PC-3 (cell line): ENCODE results near the gene RPAP2. TPM values are rescaled to one million over a fixed set of nuclear protein-coding genes. Genes with fewer than 3 reads are reported as not detected.
"Not testable (repeated sequence)": the region's sequence is repeated elsewhere in the genome, so short reads cannot be mapped to it uniquely, and the experiment has no call there.

ENCODE experiments used
- ATAC-seq: fragments of 200-7000 bp; cut with Tn5 transposase; 2 replicates; pipeline ENCODE4 v1.9.1; 2020; ENCODE audit warnings: mild to moderate bottlenecking, moderate library complexity
- BruUV-seq: library from RNA; stranded (reverse); fragments of 400-500 nt; replicated peaks from 2 replicates; lab custom pipeline; 2021; lab: Mats Ljungman, UMichigan
- CTCF ChIA-PET: fragments of 300-600 bp; sonication (Branson Sonifier 250); formaldehyde crosslinking; loops from one replicate; lab custom pipeline; 2022; ENCODE audit warnings: antibody characterized with exemption; lab: Charles Lee
- POLR2A ChIA-PET: fragments of 300-600 bp; sonication (Branson Sonifier 250); formaldehyde crosslinking; loops from one replicate; lab custom pipeline; 2022; ENCODE audit warnings: antibody characterized with exemption; ENCODE audit not compliant: unreplicated experiment; lab: Charles Lee
- DNase-seq: peaks from one replicate; pipeline ENCODE4 v3.0.0-alpha.2; 2015
- H2AFZ ChIP-seq: fragments of 300-600 bp; sonication (generic); 2 replicates; pipeline ENCODE4 v1.6.0; 2016; ENCODE audit warnings: antibody characterized with exemption, low read length
- H3F3A ChIP-seq: fragments of 300-600 bp; sonication (generic); one replicate; pipeline ENCODE4 v1.6.0; 2017; ENCODE audit warnings: antibody characterized with exemption, low read length, control low read depth, mild to moderate bottlenecking; ENCODE audit not compliant: unreplicated experiment
- H3K27ac ChIP-seq: fragments of 300-600 bp; sonication (generic); 2 replicates; pipeline ENCODE4 v1.5.1; 2016; ENCODE audit warnings: mild to moderate bottlenecking, low read length
- H3K27me3 ChIP-seq: fragments of 300-600 bp; sonication (generic); 2 replicates; pipeline ENCODE4 v1.6.1; 2016; ENCODE audit warnings: low read length, mixed read lengths
- H3K36me3 ChIP-seq: fragments of 300-600 bp; sonication (generic); 2 replicates; pipeline ENCODE4 v1.6.1; 2016; ENCODE audit warnings: low read depth, mixed run types, low read length, mixed read lengths
- H3K4me1 ChIP-seq: fragments of 300-600 bp; sonication (generic); 2 replicates; pipeline ENCODE4 v1.5.1; 2016; ENCODE audit warnings: low read length; ENCODE audit not compliant: insufficient read depth
- H3K4me2 ChIP-seq: fragments of 300-600 bp; sonication (generic); 2 replicates; pipeline ENCODE4 v1.6.0; 2016; ENCODE audit warnings: low read length
- H3K4me3 ChIP-seq: fragments of 300-600 bp; sonication (generic); 2 replicates; pipeline ENCODE4 v1.5.1; 2016; ENCODE audit warnings: mild to moderate bottlenecking, low read length, mixed read lengths
- H3K79me2 ChIP-seq: fragments of 300-600 bp; sonication (generic); 2 replicates; pipeline ENCODE4 v1.6.1; 2017; ENCODE audit warnings: low read length, mixed read lengths
- H3K9ac ChIP-seq: fragments of 300-600 bp; sonication (generic); 2 replicates; pipeline ENCODE4 v1.6.0; 2016; ENCODE audit warnings: mild to moderate bottlenecking, low read length
- H3K9me2 ChIP-seq: fragments of 300-600 bp; sonication (generic); replicated peaks from 2 replicates; pipeline ENCODE4 v1.6.1; 2016; ENCODE audit warnings: mixed run types, low read length, mixed read lengths
- H3K9me3 ChIP-seq: fragments of 300-600 bp; sonication (generic); 2 replicates; pipeline ENCODE4 v1.6.1; 2016; ENCODE audit warnings: low read length, mixed read lengths
- H4K20me1 ChIP-seq: fragments of 300-600 bp; sonication (generic); 2 replicates; pipeline ENCODE4 v1.6.1; 2016; ENCODE audit warnings: low read length, mixed read lengths
- EZH2 ChIP-seq: fragments of 300-600 bp; sonication (generic); IDR thresholded peaks from one replicate; pipeline ENCODE4 v1.6.1; 2017; ENCODE audit warnings: antibody characterized with exemption, mild to moderate bottlenecking, low read length; ENCODE audit not compliant: unreplicated experiment
- EZH2phosphoT487 ChIP-seq: fragments of 300-600 bp; sonication (generic); IDR thresholded peaks from 2 replicates; pipeline ENCODE4 v1.6.1; 2018; ENCODE audit warnings: mild to moderate bottlenecking, antibody characterized with exemption, low read length, borderline replicate concordance
- intact Hi-C: fragments of 100-400 bp; cut with micrococcal nuclease; formaldehyde crosslinking; loops from 2 replicates; pipeline ENCODE4 v1.9.0; 2023
- total RNA-seq: library from RNA; depleted of rRNA; stranded (reverse); fragments of >200 nt; gene quantifications from 2 replicates; pipeline ENCODE4 v1.2.3, GENCODE V29; 2014
- TF ChIP-seq, protein P1 (sequence below): fragments of 300-600 bp; sonication (generic); conservative IDR thresholded peaks from 2 replicates; pipeline ENCODE4 v1.5.1; 2017; ENCODE audit warnings: antibody characterized with exemption, low read depth, mild to moderate bottlenecking, low read length

Gene RPAP2
- total RNA-seq, 1 experiment from 2014 or later = 4.3 TPM

DNA sequence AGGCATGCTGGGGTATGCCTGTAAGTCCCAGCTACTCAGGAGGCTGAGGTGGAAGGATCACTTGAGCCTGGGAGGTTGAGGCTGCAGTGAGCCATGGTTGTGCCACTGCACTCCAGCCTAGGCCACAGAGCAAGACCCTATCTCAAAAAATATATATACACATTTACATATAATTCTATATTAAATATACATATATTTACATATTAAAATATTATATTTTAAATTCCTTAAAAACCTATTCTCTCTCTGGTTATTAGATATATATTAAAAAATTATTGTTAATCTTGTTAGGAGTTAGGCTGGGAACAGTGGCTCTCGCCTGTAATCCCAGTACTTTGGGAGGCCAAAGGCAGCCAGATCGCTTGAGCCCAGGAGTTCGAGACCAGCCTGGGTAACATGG lies 22.8 kb upstream of the RPAP2 start:
- CTCF ChIA-PET = no interaction called here
- H2AFZ ChIP-seq = no peak overlapping the region
- TF ChIP-seq EZH2 (no peak), EZH2phosphoT487 (no peak)
- TF ChIP-seq, protein P1, sequence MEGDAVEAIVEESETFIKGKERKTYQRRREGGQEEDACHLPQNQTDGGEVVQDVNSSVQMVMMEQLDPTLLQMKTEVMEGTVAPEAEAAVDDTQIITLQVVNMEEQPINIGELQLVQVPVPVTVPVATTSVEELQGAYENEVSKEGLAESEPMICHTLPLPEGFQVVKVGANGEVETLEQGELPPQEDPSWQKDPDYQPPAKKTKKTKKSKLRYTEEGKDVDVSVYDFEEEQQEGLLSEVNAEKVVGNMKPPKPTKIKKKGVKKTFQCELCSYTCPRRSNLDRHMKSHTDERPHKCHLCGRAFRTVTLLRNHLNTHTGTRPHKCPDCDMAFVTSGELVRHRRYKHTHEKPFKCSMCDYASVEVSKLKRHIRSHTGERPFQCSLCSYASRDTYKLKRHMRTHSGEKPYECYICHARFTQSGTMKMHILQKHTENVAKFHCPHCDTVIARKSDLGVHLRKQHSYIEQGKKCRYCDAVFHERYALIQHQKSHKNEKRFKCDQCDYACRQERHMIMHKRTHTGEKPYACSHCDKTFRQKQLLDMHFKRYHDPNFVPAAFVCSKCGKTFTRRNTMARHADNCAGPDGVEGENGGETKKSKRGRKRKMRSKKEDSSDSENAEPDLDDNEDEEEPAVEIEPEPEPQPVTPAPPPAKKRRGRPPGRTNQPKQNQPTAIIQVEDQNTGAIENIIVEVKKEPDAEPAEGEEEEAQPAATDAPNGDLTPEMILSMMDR = no peak
- POLR2A ChIA-PET = no interaction called here
- BruUV-seq = no TSS peak
- no peaks in the 10 kb centered on the region for H3K79me2 ChIP-seq
- no peaks in the 10 kb centered on the region for H3K9me2 ChIP-seq
- no peak overlapping the region for H3K4me2 ChIP-seq
- ATAC-seq = no peak
- peaks cover 24% of the 10 kb centered on the region; the same call in 1 of the 2 replicates for H3K36me3 ChIP-seq
- no peak overlapping the region for H3K9ac ChIP-seq
- no peaks in the 10 kb centered on the region for H3K9me3 ChIP-seq
- H4K20me1 ChIP-seq = no peaks in the 10 kb centered on the region
- no peaks in the 10 kb centered on the region for H3K27me3 ChIP-seq
- intact Hi-C loops = no loop called here
- DNase-seq = no peak
- H3K4me1 ChIP-seq = 0 out of 2 replicates have a peak, but pooled peaks cover 5% of the 10 kb centered on the region
- H3K27ac ChIP-seq = no peak overlapping the region
- H3F3A ChIP-seq = no peaks in the 10 kb centered on the region
- no peak overlapping the region for H3K4me3 ChIP-seq

DNA sequence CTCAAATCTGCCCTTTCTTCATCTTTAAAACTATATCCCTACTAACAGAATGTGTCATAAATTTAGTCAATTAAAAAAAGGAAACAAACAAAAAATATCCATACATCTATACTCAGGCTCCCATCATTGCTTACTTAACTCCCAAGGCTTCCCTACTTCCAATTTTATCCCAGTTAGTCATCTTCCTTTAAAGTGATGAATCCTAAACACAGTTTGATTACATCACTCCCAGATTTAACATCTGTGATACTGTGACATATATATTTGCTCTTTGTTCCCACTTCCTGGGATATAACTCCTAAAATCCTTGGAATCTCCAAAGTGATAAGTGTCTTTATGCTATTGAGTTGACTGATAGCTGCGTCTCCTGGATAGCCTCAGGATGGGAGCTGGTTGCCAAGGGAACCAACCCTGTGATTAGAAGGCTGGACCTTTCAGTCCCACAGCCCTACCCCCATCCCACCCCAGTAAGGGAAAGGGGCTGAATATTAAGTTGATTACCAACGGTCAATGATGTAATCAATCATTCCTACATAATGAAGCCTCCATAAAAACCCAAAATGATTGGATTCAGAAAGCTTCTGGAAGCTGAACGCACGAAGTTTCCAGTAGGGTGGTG lies 21.6 kb upstream of the RPAP2 start:
- POLR2A ChIA-PET = no interaction called here
- no peaks in the 10 kb centered on the region for H3K79me2 ChIP-seq
- DNase-seq (peak; percentile 54), ATAC-seq (peak; percentile 76)
- H3K27me3 ChIP-seq = no peaks in the 10 kb centered on the region
- no peak overlapping the region for H3K27ac ChIP-seq
- intact Hi-C loops = no loop called here
- peaks cover 13% of the 10 kb centered on the region; the same call in 1 of the 2 replicates for H3K36me3 ChIP-seq
- no peak for TF ChIP-seq EZH2phosphoT487
- TF ChIP-seq, protein P1 = no peak
- no peak for TF ChIP-seq EZH2
- no peak overlapping the region for H2AFZ ChIP-seq
- H3K4me2 ChIP-seq = no peak overlapping the region
- BruUV-seq = no TSS peak
- H4K20me1 ChIP-seq = no peaks in the 10 kb centered on the region
- no peaks in the 10 kb centered on the region for H3K9me3 ChIP-seq
- H3F3A ChIP-seq = no peaks in the 10 kb centered on the region
- H3K4me1 ChIP-seq = 0 out of 2 replicates have a peak, but pooled peaks cover 5% of the 10 kb centered on the region
- H3K9ac ChIP-seq = no peak overlapping the region
- CTCF ChIA-PET = no interaction called here
- H3K9me2 ChIP-seq = no peaks in the 10 kb centered on the region
- H3K4me3 ChIP-seq = no peak overlapping the region

DNA sequence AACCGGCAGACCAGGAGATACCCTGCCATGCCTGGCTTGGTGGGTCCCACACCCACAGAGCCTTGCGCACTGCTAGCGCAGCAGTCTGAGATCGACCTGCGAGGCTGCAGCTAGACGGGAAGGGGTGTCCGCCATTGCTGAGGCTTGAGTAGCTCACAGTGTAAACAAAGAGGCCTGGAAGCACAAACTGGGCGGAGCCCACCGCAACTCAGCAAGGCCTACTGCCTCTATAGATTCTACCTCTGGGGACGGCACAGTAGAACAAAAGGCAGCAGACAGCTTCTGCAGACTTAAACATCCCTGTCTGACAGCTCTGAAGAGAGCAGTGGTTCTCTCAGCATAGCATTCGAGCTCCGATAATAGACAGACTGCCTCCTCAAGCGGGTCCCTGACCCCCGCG lies 19.1 kb upstream of the RPAP2 start:
- CTCF ChIA-PET, H3K36me3 ChIP-seq, H3F3A ChIP-seq, H3K9ac ChIP-seq, H3K27me3 ChIP-seq, H3K9me3 ChIP-seq, POLR2A ChIA-PET, H4K20me1 ChIP-seq, H3K4me3 ChIP-seq, H3K27ac ChIP-seq, H2AFZ ChIP-seq, H3K79me2 ChIP-seq, ATAC-seq, H3K4me1 ChIP-seq, H3K4me2 ChIP-seq, intact Hi-C loops, BruUV-seq, DNase-seq, H3K9me2 ChIP-seq: not testable (repeated sequence)

- POLR2A ChIA-PET, H3K36me3 ChIP-seq, DNase-seq, H3K27ac ChIP-seq, H4K20me1 ChIP-seq, H3F3A ChIP-seq, H3K4me1 ChIP-seq, H3K79me2 ChIP-seq, intact Hi-C loops, H2AFZ ChIP-seq, H3K4me2 ChIP-seq, H3K9me3 ChIP-seq, ATAC-seq, H3K9me2 ChIP-seq, CTCF ChIA-PET, H3K9ac ChIP-seq, H3K27me3 ChIP-seq, BruUV-seq, H3K4me3 ChIP-seq: not testable (repeated sequence)
These were observed 17.4 kb upstream of the RPAP2 start for GRCh38 chr1:92281411-92281810.
